ENCODE measurements around the gene HSPB7.
"Not testable (repeated sequence)": the region's sequence is repeated elsewhere in the genome, so short reads cannot be mapped to it uniquely, and the experiment has no call there.

Gene HSPB7

DNA sequence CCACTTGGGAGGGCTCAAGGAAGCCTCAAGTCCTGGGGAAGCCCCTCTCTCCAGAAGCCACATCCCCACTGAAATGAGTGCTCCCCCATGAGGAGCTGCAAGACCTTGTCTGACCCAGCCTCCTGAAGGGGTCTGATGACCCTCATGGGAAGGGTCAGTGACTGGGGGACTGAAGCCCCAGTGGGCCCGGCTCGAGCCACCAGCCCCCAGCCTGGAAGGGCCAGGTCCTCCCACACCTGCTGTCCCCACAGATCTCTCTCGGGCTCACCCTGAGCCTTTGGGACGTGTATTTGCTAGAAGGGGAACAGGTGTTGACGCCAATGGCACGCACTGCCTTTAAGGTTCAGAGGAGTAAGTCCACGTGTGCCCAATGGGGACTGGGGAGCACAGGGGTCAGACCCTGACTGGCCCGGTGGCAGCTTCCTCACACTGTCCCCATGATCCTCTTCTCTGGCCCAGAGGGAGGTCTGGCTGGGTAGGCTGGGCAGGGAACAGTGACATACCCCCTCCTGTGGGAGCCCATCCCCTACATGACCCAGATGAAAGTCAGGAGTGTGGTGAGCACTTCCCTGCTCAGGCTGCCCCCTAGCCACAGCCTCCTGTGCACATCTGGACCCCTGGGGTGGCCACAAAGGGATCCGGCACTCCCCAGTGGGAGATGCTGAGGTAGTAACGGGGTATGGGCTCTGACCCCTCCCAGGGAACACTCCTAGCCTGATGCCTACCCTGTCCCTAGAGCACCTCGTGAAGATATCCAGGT lies 26.2 kb downstream of the HSPB7 start:
- DNase-seq = peak in 2 of 10 donors; percentile 35 to 67
- intact Hi-C loops (cut with DNase I) = loop anchor here (5.0 kb wide), 1 partner anchor 174 kb away; no protein-coding TSS in a partner anchor

- intact Hi-C loops (cut with DNase I) = loop anchor here (5.0 kb wide), 1 partner anchor 172 kb away; no protein-coding TSS in a partner anchor
- DNase-seq = peak in 2 of 10 donors; percentile 47 to 59
Observed at GRCh38 chr1:15989776-15990175, 28.1 kb downstream of the HSPB7 start.

DNA sequence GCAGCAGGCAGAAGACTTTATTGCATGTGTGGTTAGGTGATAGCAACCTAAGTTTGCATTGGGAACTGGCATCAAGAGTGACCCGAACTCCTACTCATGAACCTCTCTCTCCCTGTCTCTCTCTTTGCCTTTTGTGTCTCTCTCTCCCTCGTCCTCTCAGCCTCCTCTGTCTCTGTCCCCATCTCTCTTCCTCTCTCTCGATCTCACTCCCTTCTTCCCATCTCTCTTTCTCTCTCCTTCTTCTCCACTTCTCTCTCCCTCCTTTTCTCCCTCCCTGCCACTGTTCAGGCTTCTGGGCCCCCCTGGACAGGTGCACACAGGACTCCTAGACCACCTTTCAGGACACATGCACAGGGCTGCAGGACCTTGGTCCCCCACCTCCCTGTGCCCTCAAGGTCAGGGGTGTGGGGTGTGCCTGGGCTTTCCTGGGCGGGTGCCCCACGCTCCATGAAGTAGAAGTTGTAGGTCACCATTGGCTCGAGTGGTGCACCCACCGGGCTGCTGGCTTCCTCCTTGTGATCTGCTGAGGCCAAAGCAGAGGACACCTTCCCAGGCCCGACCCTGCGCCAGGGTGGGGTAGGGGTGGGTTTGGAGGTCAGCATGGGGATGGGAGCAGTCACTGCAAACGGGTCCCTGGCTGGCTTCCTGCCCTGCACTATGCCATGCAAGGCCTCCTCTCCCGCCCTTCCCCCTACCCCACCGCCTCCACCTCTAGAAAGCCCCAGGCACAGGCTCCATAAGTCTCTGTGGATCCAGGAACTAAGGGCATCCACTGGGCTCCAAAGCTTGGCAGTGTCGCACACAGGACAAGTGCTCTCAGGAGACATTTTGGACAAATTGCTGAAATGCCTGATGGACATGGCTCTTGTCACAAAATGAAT lies 28.7 kb downstream of the HSPB7 start:
- intact Hi-C loops (cut with DNase I) = no loop called here

GRCh38 chr1:15985611-15986297 lies 32.1 kb downstream of the HSPB7 start:
- DNase-seq = no peak
- intact Hi-C loops (cut with DNase I) = no loop called here

More for the DNA sequence above, 28.7 kb downstream of the HSPB7 start:
- peak in 2 of 10 donors; percentile 49 to 55 for DNase-seq

DNA sequence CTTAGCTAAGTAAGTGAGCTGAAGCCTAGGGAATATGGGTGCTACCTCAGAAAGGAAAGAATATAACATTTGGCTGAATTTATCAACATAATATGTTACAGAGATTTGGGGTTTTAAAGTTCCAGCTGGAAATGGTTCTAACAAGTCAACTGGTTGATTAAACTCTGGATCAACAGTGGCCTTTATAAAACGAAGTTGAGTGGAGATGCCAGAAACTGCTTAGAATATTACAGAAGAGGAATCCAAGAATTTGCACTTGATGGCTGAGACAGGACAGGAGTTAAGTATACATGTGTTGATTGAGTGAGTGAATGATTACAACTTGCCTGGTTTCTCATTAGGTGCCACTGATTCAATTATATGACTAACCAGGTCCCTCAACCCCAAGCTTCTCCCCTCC lies 34.6 kb downstream of the HSPB7 start:
- intact Hi-C loops (cut with DNase I) = no loop called here
- DNase-seq = no peak

- DNase-seq = no peak
- intact Hi-C loops (cut with DNase I) = no loop called here
Observed at GRCh38 chr1:15981679-15982078, 36.2 kb downstream of the HSPB7 start.

- intact Hi-C loops (cut with DNase I) = loop anchor here (10.0 kb wide), 1 partner anchor 143 kb away; no protein-coding TSS in a partner anchor
- DNase-seq = not testable (repeated sequence)
Observed at GRCh38 chr1:15977947-15978346, 39.9 kb downstream of the HSPB7 start.

GRCh38 chr1:15975805-15976680 lies 41.8 kb downstream of the HSPB7 start, which contains the start of gene ZBTB17:
TSS of gene ZBTB17 (minus strand) at chr1:15976101. CDS start at chr1:15948495, 27,606 bp downstream.
- intact Hi-C loops (cut with DNase I) = loop anchor here (10.0 kb wide), 1 partner anchor 141 kb away; no protein-coding TSS in a partner anchor

GRCh38 chr1:15975358-15975804 lies 42.5 kb downstream of the HSPB7 start:
- DNase-seq = peak; percentile 53 to 96 (median 75)
- intact Hi-C loops (cut with DNase I) = loop anchor here (10.0 kb wide), 1 partner anchor 141 kb away; no protein-coding TSS in a partner anchor

More at GRCh38 chr1:15975805-15976680, 41.8 kb downstream of the HSPB7 start, which contains the start of gene ZBTB17:
- peak; percentile 80 to 98 (median 88) for DNase-seq

- intact Hi-C loops (cut with DNase I) = loop anchor here (10.0 kb wide), 1 partner anchor 140 kb away; no protein-coding TSS in a partner anchor
Observed at GRCh38 chr1:15974855-15975254, 43.0 kb downstream of the HSPB7 start.

DNA sequence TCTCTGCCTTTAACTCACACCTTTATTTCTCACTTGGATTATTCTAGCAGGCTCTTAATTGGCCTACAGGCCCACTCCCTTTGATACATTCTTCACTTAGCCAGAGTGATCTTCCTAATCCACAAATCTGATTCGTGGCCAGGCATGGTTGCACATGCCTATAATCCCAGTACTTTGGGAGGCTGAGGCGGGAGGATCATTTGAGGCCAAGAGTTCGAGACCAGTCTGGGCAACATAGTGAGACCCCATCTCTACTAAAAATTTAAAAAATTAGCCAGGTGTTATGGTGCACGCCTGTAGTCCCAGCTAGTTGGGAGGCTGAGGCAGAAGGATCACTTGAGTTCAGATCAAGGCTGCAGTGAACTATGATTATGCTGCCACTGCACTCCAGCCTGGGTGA lies 44.1 kb downstream of the HSPB7 start:
- intact Hi-C loops (cut with DNase I) = loop anchor here (10.0 kb wide), 1 partner anchor 139 kb away; no protein-coding TSS in a partner anchor
- no peak for DNase-seq

More at GRCh38 chr1:15974855-15975254, 43.0 kb downstream of the HSPB7 start:
- no peak for DNase-seq

- DNase-seq = no peak
- intact Hi-C loops (cut with DNase I) = loop anchor here (10.0 kb wide), 1 partner anchor 138 kb away; no protein-coding TSS in a partner anchor
Observed at GRCh38 chr1:15972409-15972808, 45.4 kb downstream of the HSPB7 start.

- no peak for DNase-seq
- intact Hi-C loops (cut with DNase I) = loop anchor here (10.0 kb wide), 1 partner anchor 136 kb away; no protein-coding TSS in a partner anchor
Observed at GRCh38 chr1:15970911-15971310, 46.9 kb downstream of the HSPB7 start.

DNA sequence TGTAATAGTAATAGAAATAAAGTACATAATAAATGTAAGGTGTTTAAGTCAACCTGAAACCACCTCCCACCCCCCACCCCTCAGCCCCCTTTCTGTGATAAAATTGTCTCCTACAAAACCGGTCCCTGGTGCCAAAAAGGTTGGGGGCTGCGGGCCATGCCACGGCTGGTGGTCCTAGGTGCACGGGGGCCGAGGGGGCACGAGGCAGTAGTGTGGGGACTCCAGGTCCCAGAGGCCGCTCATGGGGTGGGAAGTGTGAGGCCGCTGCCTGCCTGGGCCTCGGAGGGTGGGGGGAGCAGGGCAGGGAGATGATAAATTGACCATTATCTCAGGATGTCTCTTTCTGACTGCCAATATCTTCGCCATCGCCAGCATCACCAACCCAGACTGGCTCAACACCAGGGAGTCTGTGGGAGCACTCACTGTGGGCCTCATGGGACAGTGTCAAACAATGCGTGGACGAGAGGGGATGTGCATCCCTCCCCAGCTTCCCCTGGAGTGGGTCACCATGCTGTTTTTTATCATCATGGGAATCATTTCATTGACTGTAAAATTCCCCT lies 48.4 kb downstream of the HSPB7 start:
- intact Hi-C loops (cut with DNase I) = no loop called here
- no peak for DNase-seq

GRCh38 chr1:15968172-15968571 lies 49.7 kb downstream of the HSPB7 start:
- DNase-seq = peak in 1 of 10 donors; percentile 83
- intact Hi-C loops (cut with DNase I) = no loop called here

GRCh38 chr1:15966956-15967344 lies 50.9 kb downstream of the HSPB7 start:
- intact Hi-C loops (cut with DNase I) = no loop called here
- no peak for DNase-seq

- no peak for DNase-seq
Observed at GRCh38 chr1:15966081-15966955, 51.5 kb downstream of the HSPB7 start.

More at GRCh38 chr1:15966081-15966955, 51.5 kb downstream of the HSPB7 start:
- intact Hi-C loops (cut with DNase I) = no loop called here

Data from posterior cingulate gyrus (tissue), 11 donors.